GM19438 (cell line): ENCODE measurements around the gene VSIG10L2.

Experiments
- ATAC-seq: cut with Tn5 transposase; IDR thresholded peaks from one replicate; pipeline ENCODE4 v1.9.1; 2021; ENCODE audit warnings: low read depth; ENCODE audit not compliant: unreplicated experiment

VSIG10L2 gene

GRCh38 chr11:125945011-125945796, 640 bp upstream of the VSIG10L2 start:
- ATAC-seq = no peak

- ATAC-seq = no peak
Observed at GRCh38 chr11:125946712-125947418, 1.0 kb downstream of the VSIG10L2 start.

GRCh38 chr11:125947419-125948277, 1.8 kb downstream of the VSIG10L2 start:
- ATAC-seq = no peak

- ATAC-seq = no peak
Observed at GRCh38 chr11:125948278-125949051, 2.6 kb downstream of the VSIG10L2 start.

- no peak for ATAC-seq
Observed at GRCh38 chr11:125949271-125950177, 3.7 kb downstream of the VSIG10L2 start.

- ATAC-seq = no peak
Observed at GRCh38 chr11:125950178-125950490, 4.3 kb downstream of the VSIG10L2 start.

- no peak for ATAC-seq
Observed at GRCh38 chr11:125950696-125951651, 5.1 kb downstream of the VSIG10L2 start.

- no peak for ATAC-seq
Observed at GRCh38 chr11:125951731-125952130, 5.9 kb downstream of the VSIG10L2 start.

GRCh38 chr11:125952559-125952958, 6.7 kb downstream of the VSIG10L2 start:
- no peak for ATAC-seq

- no peak for ATAC-seq
Observed at GRCh38 chr11:125952973-125953372, 7.1 kb downstream of the VSIG10L2 start.

- no peak for ATAC-seq
Observed at GRCh38 chr11:125953401-125953935, 7.6 kb downstream of the VSIG10L2 start.

GRCh38 chr11:125954123-125954944, 8.5 kb downstream of the VSIG10L2 start:
- no peak for ATAC-seq

- no peak for ATAC-seq
Observed at GRCh38 chr11:125954945-125955640, 9.2 kb downstream of the VSIG10L2 start.

- ATAC-seq = no peak
Observed at GRCh38 chr11:125955856-125956255, 10.0 kb downstream of the VSIG10L2 start.

GRCh38 chr11:125956391-125957134, 10.7 kb downstream of the VSIG10L2 start:
- no peak for ATAC-seq
